ENCODE data around the gene ETV3.

Gene ETV3

DNA sequence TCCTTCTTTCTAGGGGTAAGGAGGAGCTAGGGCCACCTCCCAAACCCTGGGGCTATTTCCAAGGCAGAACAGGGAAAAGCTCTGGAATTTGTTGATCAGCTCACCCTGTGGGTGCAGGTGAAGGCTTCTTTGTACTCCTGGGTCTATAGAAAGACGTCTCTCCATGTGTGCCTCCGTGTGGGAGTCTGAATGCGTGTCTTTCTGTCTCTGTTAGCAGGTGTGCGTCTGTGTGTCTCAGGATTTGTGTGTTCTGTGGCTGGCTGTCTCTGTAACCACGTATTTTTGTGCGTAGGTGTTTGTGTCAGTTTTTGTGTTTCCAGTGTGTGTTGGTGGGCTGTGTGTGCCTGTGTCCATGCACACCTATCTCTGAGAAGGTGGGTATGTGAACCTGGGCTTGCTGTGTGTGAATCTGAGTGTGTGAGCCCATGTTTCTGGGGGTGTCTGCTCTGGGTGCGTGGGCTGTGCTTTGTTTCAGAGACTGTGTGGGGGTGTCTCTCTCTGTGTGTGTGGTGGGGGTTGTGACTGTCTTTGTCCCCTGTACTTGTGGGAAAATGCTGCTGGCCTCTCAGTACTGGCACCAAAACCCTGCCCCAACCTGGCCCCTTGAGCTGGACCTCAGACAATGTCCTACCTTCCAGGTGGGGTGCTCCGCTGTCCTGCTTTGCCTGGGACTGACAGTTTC is 25.9 kb downstream of the ETV3 start:
- TF ChIP-seq, protein P1, sequence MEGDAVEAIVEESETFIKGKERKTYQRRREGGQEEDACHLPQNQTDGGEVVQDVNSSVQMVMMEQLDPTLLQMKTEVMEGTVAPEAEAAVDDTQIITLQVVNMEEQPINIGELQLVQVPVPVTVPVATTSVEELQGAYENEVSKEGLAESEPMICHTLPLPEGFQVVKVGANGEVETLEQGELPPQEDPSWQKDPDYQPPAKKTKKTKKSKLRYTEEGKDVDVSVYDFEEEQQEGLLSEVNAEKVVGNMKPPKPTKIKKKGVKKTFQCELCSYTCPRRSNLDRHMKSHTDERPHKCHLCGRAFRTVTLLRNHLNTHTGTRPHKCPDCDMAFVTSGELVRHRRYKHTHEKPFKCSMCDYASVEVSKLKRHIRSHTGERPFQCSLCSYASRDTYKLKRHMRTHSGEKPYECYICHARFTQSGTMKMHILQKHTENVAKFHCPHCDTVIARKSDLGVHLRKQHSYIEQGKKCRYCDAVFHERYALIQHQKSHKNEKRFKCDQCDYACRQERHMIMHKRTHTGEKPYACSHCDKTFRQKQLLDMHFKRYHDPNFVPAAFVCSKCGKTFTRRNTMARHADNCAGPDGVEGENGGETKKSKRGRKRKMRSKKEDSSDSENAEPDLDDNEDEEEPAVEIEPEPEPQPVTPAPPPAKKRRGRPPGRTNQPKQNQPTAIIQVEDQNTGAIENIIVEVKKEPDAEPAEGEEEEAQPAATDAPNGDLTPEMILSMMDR (IDR thresholded peaks at IDR 0.05; ENCODE audit: low read depth, low read length, missing control alignments): no peak
- no peak for DNase-seq
- no peak overlapping the region for H3K27ac ChIP-seq
- H3K4me3 ChIP-seq (ENCODE audit: low read depth, low read length): no peak overlapping the region
- in situ Hi-C loops (cut with HindIII; ENCODE audit: low pct_ligation_motif_present, low sequenced_read_pairs): no loop called here
- no peaks in the 10 kb centered on the region for H3K36me3 ChIP-seq (replicated peaks)
- no peaks in the 10 kb centered on the region for H3K27me3 ChIP-seq (replicated peaks)

DNA sequence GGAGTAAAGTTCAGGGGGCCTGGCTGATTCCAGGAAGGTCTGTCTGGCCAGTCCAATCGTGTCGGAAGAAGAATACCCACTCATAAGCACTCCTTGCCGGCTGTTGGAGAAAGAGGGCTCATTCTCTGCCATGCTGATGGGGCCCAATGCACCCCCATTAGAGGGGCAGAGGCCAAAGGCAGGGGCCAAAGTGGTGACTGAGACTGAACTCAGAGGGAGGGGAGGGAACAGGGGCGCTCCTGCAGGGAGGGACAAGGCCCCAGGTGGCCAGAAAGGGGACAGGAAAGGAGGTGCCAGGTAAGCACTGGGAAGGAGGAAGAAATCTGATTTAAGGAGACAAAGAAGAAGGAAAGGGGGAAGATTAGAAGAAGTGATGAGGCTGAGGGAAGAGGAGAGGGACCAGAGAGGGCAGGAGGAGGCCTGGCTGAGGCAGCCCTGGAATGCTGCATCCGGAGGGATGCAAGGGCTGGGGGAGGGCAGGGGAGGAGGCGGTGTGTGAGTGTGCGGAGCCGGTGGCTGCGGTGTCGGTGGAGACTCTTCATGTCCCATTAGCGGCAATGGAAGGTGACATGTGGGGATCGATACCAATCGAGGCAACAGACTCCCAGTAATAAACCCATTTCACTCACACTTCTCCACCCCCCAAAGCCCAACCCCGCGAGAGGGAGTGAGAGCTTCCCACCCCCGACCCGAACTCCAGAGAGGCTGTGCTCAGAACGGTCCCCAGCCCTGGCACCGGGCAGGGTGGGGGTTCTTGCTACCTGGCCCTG is 26.6 kb downstream of the ETV3 start:
- no peak for DNase-seq
- TF ChIP-seq, protein P1 (IDR thresholded peaks at IDR 0.05; ENCODE audit: low read depth, low read length, missing control alignments): no peak
- Histone ChIP-seq H3K27me3 (replicated peaks) (no peaks in the 10 kb centered on the region), H3K4me3 (ENCODE audit: low read depth, low read length) (no peak overlapping the region), H3K36me3 (replicated peaks) (no peaks in the 10 kb centered on the region), H3K27ac (no peak overlapping the region)
- in situ Hi-C loops (cut with HindIII; ENCODE audit: low pct_ligation_motif_present, low sequenced_read_pairs): no loop called here

DNA sequence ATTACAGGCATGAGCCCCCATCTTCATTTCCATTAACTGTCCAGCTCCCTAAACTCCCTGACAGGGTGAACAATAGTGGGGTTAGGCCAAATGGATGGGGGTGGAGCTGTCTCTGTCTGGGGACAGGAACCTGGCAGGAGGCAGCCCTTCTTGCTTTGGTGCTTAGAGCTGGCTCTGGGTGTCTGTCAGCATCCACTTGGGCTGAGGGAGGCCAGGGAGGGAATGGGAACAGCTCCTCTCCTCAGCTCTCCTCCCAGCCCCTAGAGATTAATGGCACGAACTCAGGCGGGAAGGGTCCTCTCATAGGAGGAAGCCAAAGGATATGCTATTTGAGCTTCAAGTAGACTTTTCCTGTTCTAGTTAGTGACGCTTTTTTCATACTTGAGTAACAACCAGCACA is 27.5 kb downstream of the ETV3 start:
- no peaks in the 10 kb centered on the region for H3K27me3 ChIP-seq (replicated peaks)
- no peak overlapping the region for H3K4me3 ChIP-seq (ENCODE audit: low read depth, low read length)
- TF ChIP-seq, protein P1 (IDR thresholded peaks at IDR 0.05; ENCODE audit: low read depth, low read length, missing control alignments): no peak
- in situ Hi-C loops (cut with HindIII; ENCODE audit: low pct_ligation_motif_present, low sequenced_read_pairs): no loop called here
- H3K27ac ChIP-seq: no peak overlapping the region
- H3K36me3 ChIP-seq (replicated peaks): no peaks in the 10 kb centered on the region
- DNase-seq: no peak

DNA sequence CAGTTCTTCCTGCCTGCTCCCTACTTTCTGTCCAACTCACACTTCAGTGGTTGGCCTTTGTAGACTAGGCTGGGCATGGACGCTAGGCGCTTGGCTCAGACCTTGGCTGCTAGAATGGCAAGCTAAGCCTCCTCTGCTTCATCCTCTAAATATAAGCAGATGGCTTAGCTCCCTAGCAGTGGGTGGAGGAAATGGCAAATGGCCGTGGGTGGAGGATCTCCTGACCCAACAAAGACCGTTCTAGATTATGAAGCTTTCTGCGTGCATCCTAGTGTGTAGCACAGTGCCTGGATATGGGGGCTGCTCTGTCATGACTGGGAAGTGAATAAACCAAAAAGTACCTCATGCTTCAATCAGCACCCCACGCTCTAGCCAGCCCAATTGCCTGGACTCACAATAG is 28.2 kb downstream of the ETV3 start:
- in situ Hi-C loops (cut with HindIII; ENCODE audit: low pct_ligation_motif_present, low sequenced_read_pairs): no loop called here
- Histone ChIP-seq H3K27me3 (replicated peaks) (no peaks in the 10 kb centered on the region), H3K36me3 (replicated peaks) (no peaks in the 10 kb centered on the region), H3K27ac (no peak overlapping the region), H3K4me3 (ENCODE audit: low read depth, low read length) (no peak overlapping the region)
- no peak for DNase-seq
- TF ChIP-seq, protein P1 (IDR thresholded peaks at IDR 0.05; ENCODE audit: low read depth, low read length, missing control alignments): no peak

DNA sequence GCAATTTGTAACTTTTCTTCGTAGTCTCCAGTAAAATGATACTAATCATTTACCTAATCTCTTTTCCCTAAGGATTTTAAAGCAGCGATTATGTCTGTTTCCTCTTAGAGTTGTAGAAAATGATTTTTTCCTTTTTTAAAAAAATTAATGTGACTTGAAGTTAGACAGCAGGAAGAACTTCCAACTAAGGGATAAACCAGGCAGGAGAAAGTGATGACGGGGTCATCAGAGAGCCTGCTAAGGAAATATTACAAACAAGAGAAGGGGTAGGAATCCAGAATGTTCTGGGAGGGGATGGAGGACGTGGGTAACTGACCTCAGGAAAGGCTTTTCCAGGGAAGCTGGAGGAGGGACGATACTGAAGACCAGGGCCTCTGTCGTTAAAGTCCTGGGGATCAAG is 29.7 kb downstream of the ETV3 start:
- H3K27ac ChIP-seq: no peak overlapping the region
- H3K4me3 ChIP-seq (ENCODE audit: low read depth, low read length): no peak overlapping the region
- no peaks in the 10 kb centered on the region for H3K36me3 ChIP-seq (replicated peaks)
- in situ Hi-C loops (cut with HindIII; ENCODE audit: low pct_ligation_motif_present, low sequenced_read_pairs): no loop called here
- DNase-seq: no peak
- TF ChIP-seq, protein P1 (IDR thresholded peaks at IDR 0.05; ENCODE audit: low read depth, low read length, missing control alignments): no peak
- no peaks in the 10 kb centered on the region for H3K27me3 ChIP-seq (replicated peaks)

Data from brain microvascular endothelial cell (primary cell).